GM10266 (cell line): ENCODE measurements around the gene STARD9.

ENCODE experiments used
- DNase-seq: peaks from one replicate; pipeline ENCODE4 v3.0.0; 2012; ENCODE audit errors: extremely low spot score
- TF ChIP-seq, protein P1 (sequence below): IDR thresholded peaks from 2 replicates; pipeline ENCODE4 v1.5.1; 2012; ENCODE audit warnings: mild to moderate bottlenecking, low read depth; ENCODE audit not compliant: control insufficient read depth, insufficient read depth; ENCODE audit errors: missing control alignments

Gene STARD9

DNA sequence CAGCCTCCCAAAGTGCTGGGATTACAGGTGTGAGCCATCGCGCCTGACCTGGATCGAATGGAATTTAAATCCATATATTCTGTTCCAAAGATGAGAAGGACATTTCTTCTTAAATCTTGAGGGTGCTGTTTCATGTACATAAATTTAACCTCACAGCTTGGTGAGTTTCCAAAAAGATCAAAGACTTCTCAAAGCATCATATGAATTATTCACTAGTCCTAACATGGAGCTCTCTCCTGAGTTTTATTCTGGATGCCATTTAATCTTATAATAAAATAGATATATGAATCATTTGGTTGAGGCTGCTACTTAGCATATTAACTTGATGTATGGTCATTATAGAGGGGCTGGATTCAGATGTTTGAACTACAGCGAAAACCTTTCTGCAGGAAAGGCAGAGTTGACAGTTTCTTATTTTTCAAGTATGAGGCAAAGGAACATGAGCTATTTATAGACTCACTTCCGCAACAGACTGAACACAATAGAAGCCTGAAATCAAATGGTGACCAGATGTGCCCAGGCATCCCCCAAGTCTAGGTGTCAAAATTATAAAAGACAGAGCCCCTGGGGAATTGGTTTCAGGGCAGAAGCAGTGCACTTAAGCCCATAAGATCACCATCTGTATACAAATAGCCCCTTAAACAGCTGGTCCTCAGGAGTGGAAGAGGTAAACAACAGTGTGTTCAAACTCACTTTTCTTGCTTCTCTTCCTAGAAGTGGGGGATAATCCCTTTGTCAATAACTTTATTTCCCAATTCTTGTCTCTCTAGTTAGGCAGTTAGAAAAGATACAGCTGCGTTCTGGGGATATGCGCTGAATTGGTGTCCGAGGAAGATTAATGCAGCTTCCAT lies 29.7 kb downstream of the STARD9 start:
- DNase-seq = peak; percentile 53
- TF ChIP-seq, protein P1, sequence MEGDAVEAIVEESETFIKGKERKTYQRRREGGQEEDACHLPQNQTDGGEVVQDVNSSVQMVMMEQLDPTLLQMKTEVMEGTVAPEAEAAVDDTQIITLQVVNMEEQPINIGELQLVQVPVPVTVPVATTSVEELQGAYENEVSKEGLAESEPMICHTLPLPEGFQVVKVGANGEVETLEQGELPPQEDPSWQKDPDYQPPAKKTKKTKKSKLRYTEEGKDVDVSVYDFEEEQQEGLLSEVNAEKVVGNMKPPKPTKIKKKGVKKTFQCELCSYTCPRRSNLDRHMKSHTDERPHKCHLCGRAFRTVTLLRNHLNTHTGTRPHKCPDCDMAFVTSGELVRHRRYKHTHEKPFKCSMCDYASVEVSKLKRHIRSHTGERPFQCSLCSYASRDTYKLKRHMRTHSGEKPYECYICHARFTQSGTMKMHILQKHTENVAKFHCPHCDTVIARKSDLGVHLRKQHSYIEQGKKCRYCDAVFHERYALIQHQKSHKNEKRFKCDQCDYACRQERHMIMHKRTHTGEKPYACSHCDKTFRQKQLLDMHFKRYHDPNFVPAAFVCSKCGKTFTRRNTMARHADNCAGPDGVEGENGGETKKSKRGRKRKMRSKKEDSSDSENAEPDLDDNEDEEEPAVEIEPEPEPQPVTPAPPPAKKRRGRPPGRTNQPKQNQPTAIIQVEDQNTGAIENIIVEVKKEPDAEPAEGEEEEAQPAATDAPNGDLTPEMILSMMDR = no peak

DNA sequence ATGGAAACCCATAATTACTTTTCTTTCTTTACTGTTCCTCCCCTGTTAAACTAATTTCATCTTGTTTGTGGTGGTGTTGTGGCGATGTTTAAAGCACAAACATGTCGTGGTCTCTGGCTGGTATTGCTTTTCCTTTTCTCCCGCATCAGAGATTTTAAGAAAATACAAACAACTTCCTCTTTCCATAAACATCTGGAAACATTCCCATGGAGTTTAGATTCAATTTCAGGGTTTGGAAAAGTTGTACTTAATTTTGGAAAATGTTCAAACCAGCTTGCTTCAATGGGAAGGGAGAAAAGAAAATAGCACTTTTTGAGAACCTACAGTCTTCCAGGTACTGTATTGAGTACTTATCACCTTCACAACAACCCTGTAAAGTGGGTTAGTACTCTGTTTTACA lies 30.4 kb downstream of the STARD9 start:
- DNase-seq = no peak
- TF ChIP-seq, protein P1 = no peak

DNA sequence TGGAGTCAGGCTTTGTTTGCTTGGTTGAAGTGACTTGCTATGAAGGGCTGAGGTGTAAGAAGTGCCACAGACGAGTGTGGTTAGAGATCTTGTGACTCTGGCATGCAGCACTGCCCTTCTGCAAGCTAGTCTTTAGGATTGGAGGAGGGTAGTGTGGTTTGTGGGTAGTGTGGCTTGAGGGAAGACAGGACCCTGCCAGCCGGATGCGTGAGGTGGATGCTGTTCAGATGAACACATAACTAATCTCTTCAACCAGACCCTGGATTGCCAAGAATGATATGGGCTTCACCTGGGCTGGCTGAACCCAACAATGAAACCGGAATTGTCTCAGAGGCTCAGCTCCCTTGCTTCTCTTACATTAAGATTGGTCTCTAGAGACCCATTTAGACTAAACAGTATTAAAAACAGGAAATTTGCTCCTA lies 32.7 kb downstream of the STARD9 start:
- TF ChIP-seq, protein P1 = no peak
- no peak for DNase-seq

DNA sequence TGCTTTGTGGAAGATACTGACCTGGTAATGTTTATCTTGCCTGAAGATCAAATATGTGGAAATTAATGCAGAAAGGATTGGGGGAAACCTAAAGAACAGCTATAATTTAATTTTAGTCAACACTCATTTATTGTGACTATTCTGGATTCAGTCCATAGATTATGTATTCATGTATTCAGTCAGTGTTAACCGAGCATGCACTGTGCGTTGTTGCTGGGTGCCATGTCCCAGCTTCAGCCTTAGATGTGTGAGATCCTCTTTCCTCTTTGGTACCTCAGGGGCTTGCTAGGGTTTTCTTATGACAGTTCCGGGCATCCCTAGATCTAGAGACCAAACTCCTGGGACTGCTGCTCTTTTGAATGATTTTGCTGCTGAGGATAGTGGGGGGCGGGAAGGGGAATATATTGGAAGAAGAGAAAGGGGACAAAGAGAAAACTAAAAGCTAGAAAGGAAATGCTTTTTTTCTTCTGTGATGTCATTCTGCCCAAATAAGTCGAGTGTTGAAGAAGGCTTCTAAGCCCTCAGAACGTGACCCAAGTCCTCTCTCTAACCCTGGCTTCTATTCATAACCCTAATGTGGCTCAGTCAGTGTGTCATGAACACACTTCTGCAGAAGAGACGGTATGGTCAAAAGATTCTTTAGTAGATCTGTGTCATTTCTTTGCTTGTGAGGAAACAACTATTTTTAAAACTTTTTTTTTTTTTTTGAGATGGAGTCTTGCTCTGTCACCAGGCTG lies 33.5 kb downstream of the STARD9 start:
- TF ChIP-seq, protein P1 = no peak
- no peak for DNase-seq

DNA sequence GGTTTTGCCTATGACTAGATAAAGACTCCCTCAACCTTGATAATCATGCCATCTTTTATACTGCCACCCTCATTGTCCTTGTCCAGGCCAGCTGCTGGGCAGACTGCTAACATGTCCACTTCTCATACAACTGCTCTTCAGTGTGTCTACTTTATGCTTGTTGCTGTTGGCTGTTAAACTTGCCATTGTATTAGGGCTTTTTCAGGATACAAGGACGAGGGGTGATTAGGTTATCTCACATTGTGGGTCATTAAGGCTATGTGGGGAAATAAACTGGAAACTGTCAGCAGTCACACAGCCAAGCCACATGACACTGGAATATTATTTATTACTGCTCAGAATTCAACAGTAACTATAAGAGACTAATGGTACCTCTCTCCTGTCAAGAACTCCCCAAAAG lies 36.1 kb downstream of the STARD9 start:
- no peak for DNase-seq
- TF ChIP-seq, protein P1 = no peak

DNA sequence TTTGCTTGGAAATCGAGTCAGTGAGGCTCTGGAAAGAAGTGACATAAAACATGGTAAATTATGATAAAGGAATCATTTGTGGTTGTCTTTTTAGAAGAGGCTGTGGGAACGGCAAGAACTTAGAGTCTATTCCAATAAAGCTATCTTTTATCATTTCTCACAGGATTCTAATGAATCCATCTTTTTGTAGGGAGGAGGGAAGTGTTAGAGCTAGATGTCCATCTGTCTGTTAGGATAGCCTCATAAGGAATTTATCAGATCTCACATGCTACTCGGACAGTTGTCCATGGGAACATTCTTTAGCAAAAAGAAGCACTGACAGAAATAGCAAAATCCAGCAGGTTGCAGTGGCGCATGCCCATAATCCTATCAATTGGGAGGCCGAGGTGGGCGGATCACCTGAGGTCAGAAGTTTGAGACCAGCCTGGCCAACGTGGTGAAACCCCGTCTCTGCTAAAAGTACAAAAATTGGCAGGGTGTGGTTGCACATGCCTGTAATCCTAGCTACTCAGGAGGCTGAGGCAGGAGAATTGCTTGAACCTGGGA lies 37.0 kb downstream of the STARD9 start:
- no peak for DNase-seq
- TF ChIP-seq, protein P1 = no peak
